ENCODE measurements around the gene RASA2.

GRCh38 chr3:141552440-141552991 is 65.7 kb downstream of the RASA2 start:
- TF ChIP-seq, protein P1, sequence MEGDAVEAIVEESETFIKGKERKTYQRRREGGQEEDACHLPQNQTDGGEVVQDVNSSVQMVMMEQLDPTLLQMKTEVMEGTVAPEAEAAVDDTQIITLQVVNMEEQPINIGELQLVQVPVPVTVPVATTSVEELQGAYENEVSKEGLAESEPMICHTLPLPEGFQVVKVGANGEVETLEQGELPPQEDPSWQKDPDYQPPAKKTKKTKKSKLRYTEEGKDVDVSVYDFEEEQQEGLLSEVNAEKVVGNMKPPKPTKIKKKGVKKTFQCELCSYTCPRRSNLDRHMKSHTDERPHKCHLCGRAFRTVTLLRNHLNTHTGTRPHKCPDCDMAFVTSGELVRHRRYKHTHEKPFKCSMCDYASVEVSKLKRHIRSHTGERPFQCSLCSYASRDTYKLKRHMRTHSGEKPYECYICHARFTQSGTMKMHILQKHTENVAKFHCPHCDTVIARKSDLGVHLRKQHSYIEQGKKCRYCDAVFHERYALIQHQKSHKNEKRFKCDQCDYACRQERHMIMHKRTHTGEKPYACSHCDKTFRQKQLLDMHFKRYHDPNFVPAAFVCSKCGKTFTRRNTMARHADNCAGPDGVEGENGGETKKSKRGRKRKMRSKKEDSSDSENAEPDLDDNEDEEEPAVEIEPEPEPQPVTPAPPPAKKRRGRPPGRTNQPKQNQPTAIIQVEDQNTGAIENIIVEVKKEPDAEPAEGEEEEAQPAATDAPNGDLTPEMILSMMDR (IDR thresholded peaks at IDR 0.05; ENCODE audit: low read depth, low read length, missing input control): no peak
- TF ChIP-seq, protein P2, sequence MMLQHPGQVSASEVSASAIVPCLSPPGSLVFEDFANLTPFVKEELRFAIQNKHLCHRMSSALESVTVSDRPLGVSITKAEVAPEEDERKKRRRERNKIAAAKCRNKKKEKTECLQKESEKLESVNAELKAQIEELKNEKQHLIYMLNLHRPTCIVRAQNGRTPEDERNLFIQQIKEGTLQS (IDR thresholded peaks at IDR 0.05): no peak
- TF ChIP-seq GABPA (IDR thresholded peaks at IDR 0.05 in 1 of 2, conservative IDR thresholded peaks at IDR 0.05 in 1 of 2): no peak
- no peak for TF ChIP-seq JUND (IDR thresholded peaks at IDR 0.05)
- TF ChIP-seq FOXA1 (IDR thresholded peaks at IDR 0.05): no peak
- TF ChIP-seq, protein P3, sequence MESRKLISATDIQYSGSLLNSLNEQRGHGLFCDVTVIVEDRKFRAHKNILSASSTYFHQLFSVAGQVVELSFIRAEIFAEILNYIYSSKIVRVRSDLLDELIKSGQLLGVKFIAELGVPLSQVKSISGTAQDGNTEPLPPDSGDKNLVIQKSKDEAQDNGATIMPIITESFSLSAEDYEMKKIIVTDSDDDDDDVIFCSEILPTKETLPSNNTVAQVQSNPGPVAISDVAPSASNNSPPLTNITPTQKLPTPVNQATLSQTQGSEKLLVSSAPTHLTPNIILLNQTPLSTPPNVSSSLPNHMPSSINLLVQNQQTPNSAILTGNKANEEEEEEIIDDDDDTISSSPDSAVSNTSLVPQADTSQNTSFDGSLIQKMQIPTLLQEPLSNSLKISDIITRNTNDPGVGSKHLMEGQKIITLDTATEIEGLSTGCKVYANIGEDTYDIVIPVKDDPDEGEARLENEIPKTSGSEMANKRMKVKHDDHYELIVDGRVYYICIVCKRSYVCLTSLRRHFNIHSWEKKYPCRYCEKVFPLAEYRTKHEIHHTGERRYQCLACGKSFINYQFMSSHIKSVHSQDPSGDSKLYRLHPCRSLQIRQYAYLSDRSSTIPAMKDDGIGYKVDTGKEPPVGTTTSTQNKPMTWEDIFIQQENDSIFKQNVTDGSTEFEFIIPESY (IDR thresholded peaks at IDR 0.05): no peak
- no peak for TF ChIP-seq FOXA2 (IDR thresholded peaks at IDR 0.05)
- TF ChIP-seq RAD21 (IDR thresholded peaks at IDR 0.05): no peak
- no peak for TF ChIP-seq HNF4G (IDR thresholded peaks at IDR 0.05)
- TF ChIP-seq, protein P4, sequence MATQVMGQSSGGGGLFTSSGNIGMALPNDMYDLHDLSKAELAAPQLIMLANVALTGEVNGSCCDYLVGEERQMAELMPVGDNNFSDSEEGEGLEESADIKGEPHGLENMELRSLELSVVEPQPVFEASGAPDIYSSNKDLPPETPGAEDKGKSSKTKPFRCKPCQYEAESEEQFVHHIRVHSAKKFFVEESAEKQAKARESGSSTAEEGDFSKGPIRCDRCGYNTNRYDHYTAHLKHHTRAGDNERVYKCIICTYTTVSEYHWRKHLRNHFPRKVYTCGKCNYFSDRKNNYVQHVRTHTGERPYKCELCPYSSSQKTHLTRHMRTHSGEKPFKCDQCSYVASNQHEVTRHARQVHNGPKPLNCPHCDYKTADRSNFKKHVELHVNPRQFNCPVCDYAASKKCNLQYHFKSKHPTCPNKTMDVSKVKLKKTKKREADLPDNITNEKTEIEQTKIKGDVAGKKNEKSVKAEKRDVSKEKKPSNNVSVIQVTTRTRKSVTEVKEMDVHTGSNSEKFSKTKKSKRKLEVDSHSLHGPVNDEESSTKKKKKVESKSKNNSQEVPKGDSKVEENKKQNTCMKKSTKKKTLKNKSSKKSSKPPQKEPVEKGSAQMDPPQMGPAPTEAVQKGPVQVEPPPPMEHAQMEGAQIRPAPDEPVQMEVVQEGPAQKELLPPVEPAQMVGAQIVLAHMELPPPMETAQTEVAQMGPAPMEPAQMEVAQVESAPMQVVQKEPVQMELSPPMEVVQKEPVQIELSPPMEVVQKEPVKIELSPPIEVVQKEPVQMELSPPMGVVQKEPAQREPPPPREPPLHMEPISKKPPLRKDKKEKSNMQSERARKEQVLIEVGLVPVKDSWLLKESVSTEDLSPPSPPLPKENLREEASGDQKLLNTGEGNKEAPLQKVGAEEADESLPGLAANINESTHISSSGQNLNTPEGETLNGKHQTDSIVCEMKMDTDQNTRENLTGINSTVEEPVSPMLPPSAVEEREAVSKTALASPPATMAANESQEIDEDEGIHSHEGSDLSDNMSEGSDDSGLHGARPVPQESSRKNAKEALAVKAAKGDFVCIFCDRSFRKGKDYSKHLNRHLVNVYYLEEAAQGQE (IDR thresholded peaks at IDR 0.05): no peak
- TF ChIP-seq, protein P5, sequence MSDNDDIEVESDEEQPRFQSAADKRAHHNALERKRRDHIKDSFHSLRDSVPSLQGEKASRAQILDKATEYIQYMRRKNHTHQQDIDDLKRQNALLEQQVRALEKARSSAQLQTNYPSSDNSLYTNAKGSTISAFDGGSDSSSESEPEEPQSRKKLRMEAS (IDR thresholded peaks at IDR 0.05): no peak
- TF ChIP-seq SP1 (IDR thresholded peaks at IDR 0.05): no peak
- no peak for TF ChIP-seq YY1 (IDR thresholded peaks at IDR 0.05)
- TF ChIP-seq TAF1 (conservative IDR thresholded peaks at IDR 0.05): no peak
